ENCODE data around the gene ACADVL. TPM values are rescaled to one million over a fixed set of nuclear protein-coding genes. Genes with fewer than 3 reads are reported as not detected.

The ACADVL gene
- total RNA-seq, 1 donor from 2014 or later, result 1,048 TPM

- H3K4me1 ChIP-seq, result peaks cover 10 to 23% of the 10 kb centered on the region in 2 donors
- no peak overlapping the region for H3K4me3 ChIP-seq
- no peak for DNase-seq (ENCODE audit: low spot score in 2 of 2)
- H3K36me3 ChIP-seq, result peaks cover 23 to 32% of the 10 kb centered on the region in 2 donors
- H3K27me3 ChIP-seq, result no peaks in the 10 kb centered on the region
- H3K9me3 ChIP-seq, result no peaks in the 10 kb centered on the region
- TF ChIP-seq, protein P1, sequence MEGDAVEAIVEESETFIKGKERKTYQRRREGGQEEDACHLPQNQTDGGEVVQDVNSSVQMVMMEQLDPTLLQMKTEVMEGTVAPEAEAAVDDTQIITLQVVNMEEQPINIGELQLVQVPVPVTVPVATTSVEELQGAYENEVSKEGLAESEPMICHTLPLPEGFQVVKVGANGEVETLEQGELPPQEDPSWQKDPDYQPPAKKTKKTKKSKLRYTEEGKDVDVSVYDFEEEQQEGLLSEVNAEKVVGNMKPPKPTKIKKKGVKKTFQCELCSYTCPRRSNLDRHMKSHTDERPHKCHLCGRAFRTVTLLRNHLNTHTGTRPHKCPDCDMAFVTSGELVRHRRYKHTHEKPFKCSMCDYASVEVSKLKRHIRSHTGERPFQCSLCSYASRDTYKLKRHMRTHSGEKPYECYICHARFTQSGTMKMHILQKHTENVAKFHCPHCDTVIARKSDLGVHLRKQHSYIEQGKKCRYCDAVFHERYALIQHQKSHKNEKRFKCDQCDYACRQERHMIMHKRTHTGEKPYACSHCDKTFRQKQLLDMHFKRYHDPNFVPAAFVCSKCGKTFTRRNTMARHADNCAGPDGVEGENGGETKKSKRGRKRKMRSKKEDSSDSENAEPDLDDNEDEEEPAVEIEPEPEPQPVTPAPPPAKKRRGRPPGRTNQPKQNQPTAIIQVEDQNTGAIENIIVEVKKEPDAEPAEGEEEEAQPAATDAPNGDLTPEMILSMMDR (IDR thresholded peaks at IDR 0.05), result no peak
- no peak overlapping the region for H3K27ac ChIP-seq
- intact Hi-C loops (cut with DNase I), result no loop called here
Observed at GRCh38 chr17:7246779-7247178, 27.0 kb downstream of the ACADVL start.

DNA sequence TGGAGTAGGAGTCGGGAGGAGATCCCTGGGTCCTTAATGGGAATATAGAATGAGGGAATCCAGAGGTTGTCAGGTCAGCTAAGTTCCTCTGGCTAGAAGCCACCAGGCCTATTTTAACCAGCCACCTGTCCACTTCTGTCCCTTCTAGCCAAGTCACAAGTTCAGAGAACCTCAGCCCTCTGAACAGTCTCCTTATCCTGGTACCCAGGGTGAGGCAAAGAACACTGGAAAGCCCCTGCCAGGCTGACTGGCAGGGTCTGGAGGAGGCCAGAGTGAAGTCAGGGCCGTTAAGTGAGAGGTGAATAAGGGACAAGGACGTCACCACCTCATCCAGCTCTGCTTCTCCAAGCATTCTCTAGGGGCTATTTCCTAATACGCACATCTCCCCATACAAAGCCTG is 29.1 kb downstream of the ACADVL start:
- Histone ChIP-seq H3K27me3 (no peaks in the 10 kb centered on the region), H3K27ac (no peak overlapping the region), H3K9me3 (no peaks in the 10 kb centered on the region), H3K4me3 (peak overlapping the region in 1 of 2 donors; percentile 2), H3K4me1 (peaks cover 16 to 27% of the 10 kb centered on the region in 2 donors), H3K36me3 (peaks cover 23 to 31% of the 10 kb centered on the region in 2 donors)
- DNase-seq (ENCODE audit: low spot score in 2 of 2), result no peak
- intact Hi-C loops (cut with DNase I), result no loop called here
- TF ChIP-seq, protein P1 (IDR thresholded peaks at IDR 0.05), result no peak

- intact Hi-C loops (cut with DNase I), result no loop called here
- no peak for DNase-seq (ENCODE audit: low spot score in 2 of 2)
- Histone ChIP-seq H3K36me3 (peaks cover 26 to 30% of the 10 kb centered on the region in 2 donors), H3K27me3 (no peaks in the 10 kb centered on the region), H3K9me3 (no peaks in the 10 kb centered on the region), H3K4me1 (peaks cover 16 to 27% of the 10 kb centered on the region in 2 donors), H3K27ac (no peak overlapping the region), H3K4me3 (peak overlapping the region; percentile 2 to 94)
- TF ChIP-seq, protein P1 (IDR thresholded peaks at IDR 0.05), result no peak
Observed at GRCh38 chr17:7249214-7249613, 29.5 kb downstream of the ACADVL start.

DNA sequence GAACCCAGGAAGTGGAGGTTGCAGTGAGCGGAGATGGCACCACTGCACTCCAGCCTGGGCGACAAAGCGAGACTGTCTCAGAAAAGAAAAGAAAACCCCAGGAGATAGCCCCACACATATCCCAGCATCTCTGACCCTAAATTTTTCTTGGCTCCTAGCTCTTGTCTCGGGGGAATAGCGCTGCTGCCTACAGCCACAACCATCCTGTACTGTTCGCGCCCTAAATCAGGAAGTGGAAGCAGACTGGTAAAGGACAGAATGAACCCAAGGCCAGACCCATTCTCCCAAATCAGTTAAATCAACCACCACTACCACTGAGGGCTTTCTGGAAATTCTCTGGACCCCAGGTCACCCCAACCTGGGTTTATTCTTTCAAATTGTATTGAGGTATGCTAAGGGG is 30.1 kb downstream of the ACADVL start:
- Histone ChIP-seq H3K4me3 (peak overlapping the region; percentile 84 to 94), H3K27ac (no peak overlapping the region), H3K9me3 (no peaks in the 10 kb centered on the region), H3K4me1 (peaks cover 16 to 27% of the 10 kb centered on the region in 2 donors), H3K27me3 (no peaks in the 10 kb centered on the region), H3K36me3 (peaks cover 27 to 29% of the 10 kb centered on the region in 2 donors)
- intact Hi-C loops (cut with DNase I), result loop anchor here (5.0 kb wide), 1 partner anchor 322 kb away; no protein-coding TSS in a partner anchor
- DNase-seq (ENCODE audit: low spot score in 2 of 2), result no peak
- TF ChIP-seq, protein P1 (IDR thresholded peaks at IDR 0.05), result no peak

DNA sequence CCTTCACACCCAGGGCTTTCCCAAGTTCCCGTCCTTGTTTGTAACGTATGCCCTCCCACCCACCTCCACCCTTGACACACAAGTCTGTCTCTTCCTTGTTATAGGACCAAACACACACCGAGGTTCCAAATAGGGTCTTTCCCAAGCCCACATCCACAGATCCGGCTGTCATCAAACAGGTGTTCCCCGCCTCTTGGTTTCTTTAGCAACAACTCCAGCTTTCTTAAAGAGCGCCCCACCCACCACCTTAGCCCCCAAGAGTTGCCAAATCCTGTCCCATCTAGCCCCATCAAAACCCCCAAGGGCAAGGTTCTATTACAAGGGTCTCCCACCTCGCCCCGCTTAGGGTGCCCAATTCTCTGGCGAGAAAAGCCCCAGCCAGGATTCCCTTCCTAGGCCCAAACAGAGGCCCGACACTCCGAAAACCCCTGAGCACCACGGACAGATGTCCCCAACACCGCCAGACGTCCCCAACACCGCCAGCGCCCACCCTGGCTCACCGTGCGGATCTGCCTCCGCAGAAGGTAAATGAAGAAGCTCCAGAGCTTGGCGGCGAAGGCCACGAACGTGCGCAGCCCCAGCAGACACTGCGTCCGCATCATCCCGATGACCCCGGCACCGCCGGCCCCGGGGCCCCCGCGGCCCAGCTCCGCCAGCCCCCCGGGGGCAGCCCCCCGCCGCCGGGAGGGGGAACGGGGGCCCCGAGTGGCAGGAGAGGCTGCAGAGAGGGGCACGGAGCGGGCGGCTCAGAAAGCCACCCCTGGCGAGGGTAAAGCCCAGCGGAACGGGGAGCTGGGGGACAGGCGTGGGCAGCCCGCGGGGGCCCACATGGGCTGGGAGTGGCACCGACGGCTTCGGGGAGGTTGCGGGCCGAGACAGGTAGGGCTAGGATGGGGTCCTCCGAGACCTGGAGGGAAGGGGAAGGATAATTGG is 31.2 kb downstream of the ACADVL start:
- DNase-seq (ENCODE audit: low spot score in 2 of 2), result peak in 1 of 2 donors; percentile 71
- intact Hi-C loops (cut with DNase I), result loop anchor here (1.0 to 5.0 kb wide), 2 partner anchors 8 to 321 kb away; no protein-coding TSS in a partner anchor
- no peaks in the 10 kb centered on the region for H3K27me3 ChIP-seq
- H3K4me1 ChIP-seq, result peaks cover 16 to 27% of the 10 kb centered on the region in 2 donors
- TF ChIP-seq, protein P1 (IDR thresholded peaks at IDR 0.05), result no peak
- H3K36me3 ChIP-seq, result peaks cover 29 to 31% of the 10 kb centered on the region in 2 donors
- H3K27ac ChIP-seq, result peak overlapping the region; percentile 100
- peak overlapping the region; percentile 84 to 94 for H3K4me3 ChIP-seq
- no peaks in the 10 kb centered on the region for H3K9me3 ChIP-seq

All from ascending aorta (tissue), 2 donors.